Calu3 (cell line): ENCODE measurements around the gene HSPG2. TPM values are rescaled to one million over a fixed set of nuclear protein-coding genes. Genes with fewer than 3 reads are reported as not detected.
"Not testable (repeated sequence)": the region's sequence is repeated elsewhere in the genome, so short reads cannot be mapped to it uniquely, and the experiment has no call there.

Experiments
- BruUV-seq: library from RNA; stranded (reverse); fragments of 400-500 nt; replicated peaks from 2 replicates; lab custom pipeline; 2021; lab: Mats Ljungman, UMichigan
- CTCF ChIA-PET: fragments of 300-600 bp; sonication (Branson Sonifier 250); formaldehyde crosslinking; loops from one replicate; lab custom pipeline; 2022; ENCODE audit warnings: antibody characterized with exemption; lab: Charles Lee
- DNase-seq: peaks from one replicate; pipeline ENCODE4 v3.0.0; 2022
- H3K27ac Mint-ChIP-seq: one replicate; pipeline ENCODE4 v1.8.0; 2022; ENCODE audit warnings: mixed read lengths; ENCODE audit not compliant: unreplicated experiment
- H3K27me3 Mint-ChIP-seq: one replicate; pipeline ENCODE4 v1.8.0; 2022; ENCODE audit warnings: mixed read lengths; ENCODE audit not compliant: unreplicated experiment
- H3K36me3 Mint-ChIP-seq: one replicate; pipeline ENCODE4 v1.8.0; 2022; ENCODE audit warnings: mild to moderate bottlenecking, moderate library complexity, mixed read lengths; ENCODE audit not compliant: insufficient read depth, unreplicated experiment
- H3K4me1 Mint-ChIP-seq: one replicate; pipeline ENCODE4 v1.8.0; 2022; ENCODE audit warnings: mild to moderate bottlenecking, low read depth, mixed read lengths; ENCODE audit not compliant: unreplicated experiment
- H3K4me3 Mint-ChIP-seq: one replicate; pipeline ENCODE4 v1.8.0; 2022; ENCODE audit warnings: mild to moderate bottlenecking, low read depth, moderate library complexity, mixed read lengths; ENCODE audit not compliant: unreplicated experiment
- H3K9me3 Mint-ChIP-seq: one replicate; pipeline ENCODE4 v1.8.0; 2022; ENCODE audit warnings: low read depth, mixed read lengths; ENCODE audit not compliant: unreplicated experiment
- intact Hi-C: fragments of 100-400 bp; cut with micrococcal nuclease; formaldehyde crosslinking; loops from one replicate; pipeline ENCODE4 v1.10.0; 2022; ENCODE audit not compliant: unreplicated experiment
- total RNA-seq: library from RNA; stranded (reverse); gene quantifications from 2 replicates; pipeline ENCODE4 v1.2.3, GENCODE V29; 2022

HSPG2 gene
- total RNA-seq, 1 experiment from 2014 or later = 397 TPM

- H3K4me3 Mint-ChIP-seq, BruUV-seq, CTCF ChIA-PET, intact Hi-C loops, DNase-seq, H3K9me3 Mint-ChIP-seq, H3K27me3 Mint-ChIP-seq: not testable (repeated sequence)
- Mint-ChIP-seq H3K36me3 (peaks cover 15% of the 10 kb centered on the region), H3K27ac (peak overlapping the region; percentile 22), H3K4me1 (peaks cover 17% of the 10 kb centered on the region)
These were observed 38.2 kb upstream of the HSPG2 start for GRCh38 chr1:21975296-21975695.

DNA sequence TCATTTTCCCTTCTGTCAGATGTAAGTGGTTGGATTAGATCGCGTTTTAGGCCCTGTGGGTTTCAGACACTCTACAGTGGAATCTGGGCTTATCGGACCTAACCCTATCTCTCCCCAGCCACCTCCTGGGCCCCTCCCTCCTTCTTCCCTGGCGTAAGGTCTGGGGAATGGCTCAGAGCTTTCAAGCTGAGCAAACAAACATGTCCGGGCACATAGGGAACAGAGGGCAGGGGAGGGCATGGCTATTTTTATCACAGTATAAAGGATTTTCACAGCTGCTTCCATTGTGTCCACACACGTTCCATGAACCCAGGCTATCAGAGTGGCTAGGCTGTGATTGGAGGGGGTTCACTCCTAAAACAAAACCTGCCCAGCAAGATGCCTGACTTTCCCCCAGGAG lies 37.6 kb upstream of the HSPG2 start:
- BruUV-seq, CTCF ChIA-PET, intact Hi-C loops, H3K9me3 Mint-ChIP-seq, H3K27me3 Mint-ChIP-seq, H3K4me3 Mint-ChIP-seq: not testable (repeated sequence)
- peaks cover 15% of the 10 kb centered on the region for H3K36me3 Mint-ChIP-seq
- peak overlapping the region; percentile 91 for H3K27ac Mint-ChIP-seq
- DNase-seq = peak; percentile 47
- peaks cover 17% of the 10 kb centered on the region for H3K4me1 Mint-ChIP-seq

DNA sequence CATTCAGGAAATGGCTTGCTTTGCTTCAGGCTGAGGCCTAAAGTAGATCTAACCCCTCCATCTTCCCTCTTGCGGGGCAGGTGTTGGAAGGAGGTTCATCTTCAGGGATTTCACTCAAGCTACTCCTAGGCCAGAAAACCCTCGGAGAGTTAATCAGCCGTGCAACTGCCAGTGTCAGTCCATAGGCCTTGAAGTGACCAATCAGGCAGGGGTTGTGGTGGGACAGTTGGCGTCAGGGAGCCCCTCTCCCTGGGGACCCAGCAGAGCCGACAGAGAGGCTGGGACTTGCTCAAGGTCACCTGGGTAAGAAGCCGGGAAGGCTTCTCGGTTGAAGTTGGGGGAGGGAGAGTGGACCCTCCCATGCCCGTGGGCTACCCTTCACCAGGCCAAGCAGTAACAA lies 36.8 kb upstream of the HSPG2 start:
- BruUV-seq, intact Hi-C loops, DNase-seq, H3K27me3 Mint-ChIP-seq, H3K9me3 Mint-ChIP-seq, H3K4me3 Mint-ChIP-seq: not testable (repeated sequence)
- H3K27ac Mint-ChIP-seq = peak overlapping the region; percentile 86
- CTCF ChIA-PET = interaction anchor here (0.8 kb wide), 1 partner anchor 51 kb away, joined by 3 read pairs; no protein-coding TSS in a partner anchor
- peaks cover 15% of the 10 kb centered on the region for H3K36me3 Mint-ChIP-seq
- H3K4me1 Mint-ChIP-seq = peaks cover 22% of the 10 kb centered on the region

DNA sequence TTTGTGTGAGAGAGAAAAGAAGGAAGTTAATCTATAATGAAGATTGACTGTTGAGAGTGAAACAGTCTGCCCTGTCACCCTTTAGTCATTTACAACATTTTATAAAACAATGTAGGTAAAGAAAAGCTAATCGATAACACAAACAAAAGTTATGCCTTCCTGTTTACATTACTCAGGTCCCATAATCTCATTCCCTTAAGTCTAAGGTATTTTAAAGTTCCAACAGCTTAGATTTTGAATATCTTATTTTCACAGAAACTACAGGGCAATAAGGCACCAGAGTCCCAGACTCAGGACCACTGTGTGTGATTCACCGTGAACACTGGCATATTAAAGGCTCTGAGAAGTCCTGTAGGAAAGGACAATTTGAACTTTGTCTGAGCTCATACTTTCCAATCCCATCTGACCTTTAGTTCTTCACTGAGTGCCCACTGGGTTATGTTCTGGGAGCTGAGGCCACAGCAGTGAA lies 35.9 kb upstream of the HSPG2 start:
- Mint-ChIP-seq H3K27ac (peak overlapping the region; percentile 86), H3K36me3 (peaks cover 15% of the 10 kb centered on the region), H3K4me1 (peaks cover 30% of the 10 kb centered on the region)
- H3K4me3 Mint-ChIP-seq, BruUV-seq, H3K9me3 Mint-ChIP-seq, DNase-seq, H3K27me3 Mint-ChIP-seq, intact Hi-C loops: not testable (repeated sequence)
- CTCF ChIA-PET = interaction anchor here (0.7 to 1.2 kb wide), 2 partner anchors 13 to 262 kb away, joined by 3 to 5 read pairs; no protein-coding TSS in a partner anchor

GRCh38 chr1:21970523-21970922 lies 33.4 kb upstream of the HSPG2 start:
- H3K9me3 Mint-ChIP-seq, H3K27me3 Mint-ChIP-seq, H3K4me3 Mint-ChIP-seq, BruUV-seq, DNase-seq, intact Hi-C loops, CTCF ChIA-PET: not testable (repeated sequence)
- Mint-ChIP-seq H3K36me3 (peaks cover 15% of the 10 kb centered on the region), H3K27ac (peak overlapping the region; percentile 23), H3K4me1 (peaks cover 23% of the 10 kb centered on the region)

DNA sequence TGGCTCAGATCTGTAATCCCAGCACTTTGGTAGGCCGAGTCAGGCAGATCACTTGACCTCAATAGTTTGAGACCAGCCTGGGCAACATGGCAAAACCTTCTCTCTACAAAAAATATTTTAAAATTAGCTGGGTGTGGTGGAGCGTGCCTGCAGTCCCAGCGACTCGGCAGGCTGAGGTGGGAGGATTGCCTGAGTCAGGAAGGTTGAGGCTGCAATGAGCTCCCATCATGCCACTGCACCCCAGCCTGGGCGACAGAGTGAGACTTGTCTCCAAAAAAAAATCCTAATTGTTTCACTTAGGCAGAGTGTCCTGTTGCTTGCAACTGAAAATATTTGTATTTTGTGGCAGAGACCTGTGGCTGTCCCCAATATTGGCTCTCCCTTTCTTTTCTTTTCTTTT lies 32.0 kb upstream of the HSPG2 start:
- H3K9me3 Mint-ChIP-seq, CTCF ChIA-PET, intact Hi-C loops, H3K27me3 Mint-ChIP-seq, H3K4me3 Mint-ChIP-seq, H3K36me3 Mint-ChIP-seq, BruUV-seq, DNase-seq: not testable (repeated sequence)
- H3K27ac Mint-ChIP-seq = peak overlapping the region; percentile 66
- peaks cover 31% of the 10 kb centered on the region for H3K4me1 Mint-ChIP-seq

- DNase-seq, H3K36me3 Mint-ChIP-seq, BruUV-seq, H3K27ac Mint-ChIP-seq, CTCF ChIA-PET, H3K27me3 Mint-ChIP-seq, H3K4me3 Mint-ChIP-seq, intact Hi-C loops, H3K9me3 Mint-ChIP-seq: not testable (repeated sequence)
- H3K4me1 Mint-ChIP-seq = peaks cover 38% of the 10 kb centered on the region
These were observed 30.1 kb upstream of the HSPG2 start for GRCh38 chr1:21967216-21967615.
